GM18526 (cell line): ENCODE measurements around the gene FBL.
A peak's percentile ranks its signal among the peaks of the same experiment; 100 is the strongest.

ENCODE experiments used
- POLR2A ChIP-seq: IDR thresholded peaks from 3 replicates; pipeline ENCODE4 v1.6.1; 2011; ENCODE audit not compliant: insufficient read length; ENCODE audit errors: extremely low read depth

FBL gene

GRCh38 chr19:39833464-39834286 lies 12.5 kb downstream of the FBL start, which contains the start of gene DYRK1B:
Gene DYRK1B, minus strand, starts transcription at chr19:39834162. Its CDS starts 2,295 bp downstream, at chr19:39831867.
- no peak for TF ChIP-seq POLR2A

GRCh38 chr19:39833160-39833463 lies 13.1 kb downstream of the FBL start:
- TF ChIP-seq POLR2A, result no peak

DNA sequence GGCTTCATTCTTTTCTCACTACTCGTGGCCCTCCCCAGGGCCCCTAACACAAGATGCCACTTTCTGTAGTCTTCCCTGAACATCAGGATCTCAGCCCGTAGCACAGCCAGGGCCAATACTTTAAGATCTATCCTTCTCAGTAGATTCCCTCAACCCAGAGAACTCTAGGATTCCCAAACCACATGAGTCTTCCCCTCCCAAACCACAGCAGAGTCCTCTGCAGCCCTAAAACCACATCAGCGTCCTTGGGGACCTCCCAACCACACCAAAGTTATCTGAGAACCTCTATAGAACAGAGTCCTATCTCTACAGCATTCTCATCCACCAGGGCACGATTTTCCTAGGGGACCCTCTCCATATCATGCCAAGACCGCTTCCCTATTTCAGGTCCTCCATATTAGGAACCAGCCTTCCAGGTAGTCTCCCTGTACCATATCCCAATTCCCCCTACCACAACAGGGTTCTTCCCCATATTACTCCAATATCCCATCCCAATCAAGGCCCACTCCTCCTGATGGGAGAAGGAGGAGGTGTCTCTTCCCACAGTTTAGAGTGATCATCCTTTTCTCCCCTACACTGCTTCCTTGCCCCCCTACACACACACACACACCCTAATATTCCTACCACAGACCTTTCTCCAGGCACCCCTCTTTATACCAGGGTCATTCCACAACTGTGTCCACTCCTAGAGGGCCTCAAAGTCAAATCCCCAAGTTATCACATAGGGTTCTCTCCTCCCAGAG lies 13.7 kb downstream of the FBL start:
- no peak for TF ChIP-seq POLR2A

- no peak for TF ChIP-seq POLR2A
Observed at GRCh38 chr19:39831679-39832078, 14.5 kb downstream of the FBL start.

- no peak for TF ChIP-seq POLR2A
Observed at GRCh38 chr19:39830847-39831246, 15.3 kb downstream of the FBL start.

GRCh38 chr19:39830406-39830805 lies 15.8 kb downstream of the FBL start:
- no peak for TF ChIP-seq POLR2A

DNA sequence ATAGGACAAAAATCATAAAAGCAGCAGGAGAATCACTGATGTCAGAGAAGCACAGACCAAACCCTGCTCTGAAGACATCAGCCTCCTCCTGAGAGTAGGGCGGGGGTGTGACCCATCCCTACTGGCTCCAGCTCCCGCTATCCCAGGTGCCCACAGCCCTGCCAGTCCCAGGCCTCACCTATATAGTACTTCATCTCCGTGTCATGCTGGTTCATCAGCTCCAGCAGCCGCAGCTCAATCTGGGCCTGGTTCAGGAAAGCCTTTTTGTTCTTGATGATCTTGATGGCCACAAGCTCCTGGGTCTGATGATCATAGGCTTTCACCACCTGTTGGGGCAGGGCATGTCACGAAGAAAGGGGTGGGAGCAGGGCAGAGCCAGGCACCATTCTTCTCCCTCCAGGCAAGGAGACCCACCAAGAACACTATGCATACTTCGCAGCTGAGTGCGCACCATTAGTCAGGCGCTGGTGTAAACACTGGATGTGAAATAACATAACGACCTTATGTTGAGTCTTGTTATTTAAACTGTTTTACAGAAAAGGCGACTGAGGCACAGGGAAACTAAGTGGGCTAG lies 16.4 kb downstream of the FBL start:
- no peak for TF ChIP-seq POLR2A

DNA sequence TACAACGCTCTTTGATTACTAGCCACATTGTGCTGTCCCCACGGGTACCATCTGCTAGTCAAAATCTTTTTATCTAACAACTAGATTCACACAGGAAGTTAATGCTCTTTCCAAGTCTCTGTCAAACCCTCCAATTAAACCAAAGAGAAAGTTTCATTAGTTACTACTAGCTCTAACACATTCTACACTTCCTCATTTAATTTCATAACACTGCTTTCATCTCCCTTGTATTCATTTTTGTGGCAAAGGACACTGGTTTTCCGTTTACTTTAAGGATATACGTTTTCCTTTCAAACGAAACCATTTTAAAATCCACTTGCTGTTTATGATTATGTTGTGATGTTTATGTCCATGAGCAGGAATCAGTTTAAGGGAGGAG lies 17.5 kb downstream of the FBL start:
- no peak for TF ChIP-seq POLR2A

- no peak for TF ChIP-seq POLR2A
Observed at GRCh38 chr19:39828015-39828653, 18.0 kb downstream of the FBL start.

GRCh38 chr19:39827216-39827615 lies 19.0 kb downstream of the FBL start:
- no peak for TF ChIP-seq POLR2A

DNA sequence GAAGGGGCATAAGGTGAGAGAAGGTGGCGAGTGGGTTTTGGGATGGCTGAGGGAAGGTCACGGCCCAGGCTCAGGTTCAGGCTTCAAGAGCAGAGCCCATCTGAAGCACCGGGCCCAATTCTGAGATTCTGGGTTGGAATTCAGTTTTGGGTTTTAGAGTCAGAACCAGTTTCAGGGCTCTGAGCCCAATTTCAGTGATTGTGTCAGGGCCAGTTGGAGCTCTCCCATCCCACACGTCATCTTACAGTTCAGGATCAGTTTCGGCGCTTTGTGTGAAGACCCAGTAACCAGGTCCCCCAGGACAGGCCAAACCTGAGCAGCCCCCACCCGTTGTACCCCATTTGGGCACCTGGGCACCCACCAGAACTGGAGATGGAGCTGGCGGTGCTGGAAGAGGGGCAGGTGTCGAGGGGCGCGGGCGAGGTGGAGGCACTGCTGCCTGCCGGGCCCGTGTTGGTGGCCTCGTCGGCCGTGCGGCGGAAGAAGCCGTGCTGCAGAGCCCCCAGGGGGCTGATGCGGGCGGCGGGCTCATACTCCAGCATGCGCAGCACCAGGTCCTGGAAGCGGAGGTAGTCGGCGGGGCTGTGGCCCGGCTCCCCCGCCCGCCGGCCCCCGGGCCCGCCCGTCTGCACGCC lies 19.8 kb downstream of the FBL start:
- no peak for TF ChIP-seq POLR2A

DNA sequence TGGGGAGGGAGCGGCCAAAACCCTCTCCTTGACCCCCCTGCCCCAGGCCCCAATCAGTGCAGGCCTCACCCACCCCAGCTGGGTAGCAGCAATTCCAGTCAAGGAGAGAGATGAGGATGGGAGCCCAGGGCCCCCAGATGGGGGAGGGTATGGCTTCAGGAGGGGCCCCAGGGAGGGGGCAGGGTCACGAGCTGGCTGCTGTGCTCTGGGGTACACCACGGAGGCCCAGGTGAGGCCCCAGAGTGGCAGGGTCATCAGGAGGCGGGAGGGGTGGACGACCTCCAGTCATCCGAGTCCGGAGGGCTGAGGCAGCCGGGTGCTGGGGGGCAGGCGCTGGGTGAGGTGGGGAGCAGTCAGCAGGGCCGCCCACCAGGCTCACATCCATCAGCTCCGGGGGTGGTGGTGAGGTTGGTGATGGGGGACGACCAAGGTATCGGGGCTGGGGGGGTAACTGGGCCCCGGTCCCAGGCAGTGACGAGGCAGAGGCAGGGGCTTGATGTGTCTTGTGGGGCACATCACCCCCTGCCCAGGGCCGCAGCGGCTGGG lies 20.6 kb downstream of the FBL start:
- TF ChIP-seq POLR2A, result no peak

DNA sequence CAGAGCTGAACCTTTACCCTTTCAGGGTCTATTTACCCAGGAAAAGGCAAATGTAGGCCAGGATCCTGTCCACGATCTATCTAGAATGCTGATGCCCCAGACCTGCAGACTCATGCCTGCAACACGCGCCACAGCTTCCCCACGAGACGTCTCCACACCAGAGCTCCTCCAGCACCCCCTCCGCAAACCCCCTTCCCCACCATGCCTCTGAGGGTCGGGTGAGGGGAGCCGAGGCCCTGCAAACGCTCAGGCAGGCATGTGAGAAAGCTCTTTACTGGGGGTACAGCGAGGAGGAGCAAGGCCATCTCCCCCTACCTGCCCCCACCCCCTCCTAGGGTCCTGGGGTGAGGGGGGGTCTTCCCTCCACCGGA lies 21.1 kb downstream of the FBL start:
- TF ChIP-seq POLR2A, result no peak

- TF ChIP-seq POLR2A, result peak; percentile 43
Observed at GRCh38 chr19:39824143-39825092, 21.8 kb downstream of the FBL start.
